HAP-1 (cell line): ENCODE measurements around the gene RTN4R.

Source experiments
- DNase-seq, 2 experiments: peaks; one replicate each; pipeline ENCODE4 v3.0.0-alpha.2; 2016 to 2020; ENCODE audit warnings: low spot score in 2 of 2
- H3K27me3 ChIP-seq: fragments of 250-450 bp; sonication (Bioruptor Pico); 2 replicates; pipeline ENCODE4 v1.5.1; 2020; ENCODE audit warnings: low read depth, mild to moderate bottlenecking, moderate library complexity
- H3K36me3 ChIP-seq: fragments of 250-450 bp; sonication (Bioruptor Pico); replicated peaks from 2 replicates; pipeline ENCODE4 v1.5.1; 2020; ENCODE audit warnings: mild to moderate bottlenecking
- H3K4me1 ChIP-seq: fragments of 250-450 bp; sonication (Bioruptor Pico); 2 replicates; pipeline ENCODE4 v1.5.1; 2020; ENCODE audit warnings: mild to moderate bottlenecking
- H3K4me3 ChIP-seq: fragments of 250-450 bp; sonication (Bioruptor Pico); 2 replicates; pipeline ENCODE4 v1.5.1; 2020; ENCODE audit warnings: mild to moderate bottlenecking, moderate library complexity
- H3K9me3 ChIP-seq: fragments of 250-450 bp; sonication (Bioruptor Pico); 2 replicates; pipeline ENCODE4 v1.5.1; 2020; ENCODE audit warnings: mild to moderate bottlenecking, moderate library complexity
- in situ Hi-C: fragments of 300-500 bp; cut with MboI; formaldehyde crosslinking; loops from 3 replicates; pipeline ENCODE4 v1.14.3; 2020; ENCODE audit warnings: low sequenced_read_pairs, inconsistent platforms, mixed read lengths

RTN4R gene

GRCh38 chr22:20237480-20238440 lies 30.4 kb downstream of the RTN4R start:
- in situ Hi-C loops: no loop called here
- no peak for DNase-seq

DNA sequence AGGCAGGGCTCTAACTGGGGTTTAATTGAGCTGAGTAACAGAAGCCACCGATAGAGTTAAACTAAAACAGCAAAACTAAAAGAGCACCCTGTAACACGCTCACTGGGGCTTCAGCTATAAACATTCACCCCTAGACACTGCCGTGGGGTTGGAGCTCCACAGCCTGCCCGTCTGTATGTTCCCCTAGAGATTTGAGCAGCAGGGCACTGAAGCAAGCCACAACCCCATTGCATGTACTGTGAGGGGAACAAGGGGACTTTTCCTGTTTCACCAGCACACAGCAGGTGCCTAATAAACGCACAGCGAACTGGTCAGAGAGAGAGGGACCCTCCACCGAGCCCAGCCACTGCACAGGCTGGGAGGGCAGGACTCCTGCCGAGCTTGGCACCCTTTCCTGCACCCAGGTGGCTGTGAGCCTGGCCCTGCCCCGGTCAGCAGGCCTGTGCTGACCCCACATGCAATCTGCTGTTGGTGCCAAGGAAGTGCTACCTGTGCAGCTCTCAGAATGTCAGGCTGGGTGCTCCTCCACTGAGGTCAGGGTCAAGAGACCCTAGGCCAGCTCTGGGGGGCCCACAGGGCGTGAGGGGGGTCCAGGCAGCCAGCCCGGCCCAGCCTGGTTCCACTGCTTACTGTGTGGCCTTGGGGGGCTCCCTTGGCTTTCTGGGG lies 31.9 kb downstream of the RTN4R start:
- H3K27me3 ChIP-seq: no peaks in the 10 kb centered on the region
- in situ Hi-C loops: no loop called here

More at GRCh38 chr22:20237480-20238440, 30.4 kb downstream of the RTN4R start:
- Histone ChIP-seq H3K36me3 (0 out of 2 replicates have a peak, but pooled peaks cover 4% of the 10 kb centered on the region), H3K9me3 (no peaks in the 10 kb centered on the region), H3K4me3 (no peak overlapping the region), H3K27me3 (no peaks in the 10 kb centered on the region), H3K4me1 (no peaks in the 10 kb centered on the region)

DNA sequence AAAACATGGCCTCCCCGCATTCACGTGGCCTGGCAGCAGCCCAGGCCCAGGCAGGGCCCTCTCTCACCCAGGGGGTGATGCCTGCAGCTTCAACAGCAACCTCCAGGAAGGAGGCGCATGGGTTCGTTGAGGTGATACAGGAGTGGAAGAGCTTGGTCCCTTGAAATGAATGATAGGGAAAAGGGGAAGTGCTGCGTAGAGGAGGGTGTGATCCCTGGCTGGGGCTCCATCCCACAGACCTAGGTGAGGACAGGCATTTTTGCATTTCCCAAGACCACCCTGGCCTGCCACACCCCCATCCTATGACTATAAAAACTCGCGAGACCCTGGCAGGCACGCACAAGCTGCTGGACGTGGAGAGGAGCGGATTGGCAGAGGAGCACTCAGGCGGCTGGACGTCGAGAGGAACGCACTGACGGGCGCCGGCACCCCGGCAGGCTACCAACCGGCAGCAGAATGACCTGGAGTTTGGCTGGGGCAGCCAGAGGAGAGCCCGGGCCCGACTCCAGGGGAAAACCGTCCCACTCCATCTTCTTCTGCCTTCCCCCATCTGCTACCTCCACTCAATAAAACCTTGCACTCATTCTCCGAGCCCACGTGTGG lies 32.6 kb downstream of the RTN4R start:
- Histone ChIP-seq H3K4me3 (no peak overlapping the region), H3K27me3 (no peaks in the 10 kb centered on the region; the same call in 1 of the 2 replicates), H3K9me3 (no peaks in the 10 kb centered on the region), H3K36me3 (no peaks in the 10 kb centered on the region), H3K4me1 (no peaks in the 10 kb centered on the region)
- no peak for DNase-seq
- in situ Hi-C loops: no loop called here

More for the DNA sequence above, 31.9 kb downstream of the RTN4R start:
- Histone ChIP-seq H3K4me3 (no peak overlapping the region), H3K36me3 (0 out of 2 replicates have a peak, but pooled peaks cover 4% of the 10 kb centered on the region), H3K4me1 (no peaks in the 10 kb centered on the region), H3K9me3 (no peaks in the 10 kb centered on the region)
- no peak for DNase-seq

- DNase-seq: no peak
- no peak overlapping the region for H3K4me3 ChIP-seq
- peaks cover 1% of the 10 kb centered on the region; the same call in 1 of the 2 replicates for H3K27me3 ChIP-seq
- in situ Hi-C loops: no loop called here
- H3K36me3 ChIP-seq: no peaks in the 10 kb centered on the region
- no peaks in the 10 kb centered on the region for H3K9me3 ChIP-seq
- H3K4me1 ChIP-seq: no peaks in the 10 kb centered on the region
These were observed 33.2 kb downstream of the RTN4R start for GRCh38 chr22:20234760-20235388.

DNA sequence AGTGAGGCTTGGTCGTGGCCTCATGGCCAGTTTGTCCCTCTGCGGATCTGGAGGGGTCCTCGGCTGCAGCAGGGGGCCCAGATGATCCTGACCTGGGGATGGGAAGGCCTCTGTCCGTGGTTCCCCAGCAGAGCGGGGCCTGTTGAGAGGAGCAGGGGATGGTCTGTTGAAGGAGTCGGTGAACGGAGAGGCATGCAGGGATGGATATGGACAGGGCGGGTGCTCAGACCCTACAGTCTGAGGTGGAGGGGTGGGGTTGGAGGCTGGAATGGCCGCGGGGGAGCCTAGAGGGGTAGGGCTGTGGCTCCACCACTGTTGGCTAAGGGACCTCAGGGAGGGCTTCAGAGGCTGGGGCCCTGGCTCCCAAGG lies 33.8 kb downstream of the RTN4R start:
- H3K27me3 ChIP-seq: peaks cover 4% of the 10 kb centered on the region; the same call in 1 of the 2 replicates
- no peak for DNase-seq
- no peak overlapping the region for H3K4me3 ChIP-seq
- H3K36me3 ChIP-seq: no peaks in the 10 kb centered on the region
- in situ Hi-C loops: no loop called here
- H3K9me3 ChIP-seq: no peaks in the 10 kb centered on the region
- no peaks in the 10 kb centered on the region for H3K4me1 ChIP-seq

DNA sequence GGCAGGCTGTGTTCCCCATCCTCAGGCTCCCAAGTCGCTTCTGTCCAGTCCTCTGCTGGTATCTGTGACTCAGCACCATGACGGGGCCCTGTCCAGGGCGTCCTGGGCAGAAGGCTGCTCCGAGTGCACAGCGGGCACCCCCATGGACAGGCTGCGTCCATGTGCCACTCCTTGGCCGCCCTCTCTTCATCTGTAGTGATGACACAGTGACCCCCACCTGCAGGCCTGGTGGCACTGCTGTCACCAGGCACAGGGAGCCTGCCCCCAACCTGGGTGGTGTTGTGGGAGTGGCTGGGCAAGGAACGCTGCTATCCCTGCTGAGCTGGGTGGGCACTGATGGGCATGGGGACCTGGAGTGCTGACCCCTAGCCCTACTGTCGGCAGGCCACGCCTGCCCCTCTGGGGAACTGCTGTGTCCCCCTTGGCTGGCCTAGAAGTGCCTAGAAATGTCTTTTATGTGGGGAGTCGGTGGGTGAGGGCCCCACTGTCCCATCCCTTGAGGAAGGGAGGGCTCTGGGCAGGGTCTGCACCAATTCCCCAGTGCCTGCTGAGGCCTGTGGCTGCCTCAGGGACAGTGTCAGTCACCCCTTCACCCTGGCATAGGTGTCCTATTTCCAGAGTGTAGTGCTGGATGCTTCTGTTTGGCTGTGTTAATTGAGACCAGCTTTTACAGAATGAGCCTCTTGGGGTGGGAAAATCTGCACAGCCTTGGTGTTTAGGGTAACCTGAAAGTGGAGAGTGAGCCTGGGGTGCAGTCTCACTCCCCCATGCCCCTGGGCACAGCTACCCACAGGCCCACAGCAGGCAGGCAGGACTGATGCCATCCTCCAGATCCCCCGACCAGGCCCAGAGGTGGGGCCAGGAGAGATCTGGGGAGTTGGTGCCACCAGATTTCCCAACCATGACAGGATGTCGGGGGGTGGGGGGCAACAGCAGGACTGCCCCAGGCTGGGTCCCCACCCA lies 34.5 kb downstream of the RTN4R start:
- in situ Hi-C loops: no loop called here
- H3K4me1 ChIP-seq: no peaks in the 10 kb centered on the region
- H3K9me3 ChIP-seq: no peaks in the 10 kb centered on the region
- DNase-seq: no peak
- H3K27me3 ChIP-seq: peaks cover 4% of the 10 kb centered on the region; the same call in 1 of the 2 replicates
- no peaks in the 10 kb centered on the region for H3K36me3 ChIP-seq
- no peak overlapping the region for H3K4me3 ChIP-seq

DNA sequence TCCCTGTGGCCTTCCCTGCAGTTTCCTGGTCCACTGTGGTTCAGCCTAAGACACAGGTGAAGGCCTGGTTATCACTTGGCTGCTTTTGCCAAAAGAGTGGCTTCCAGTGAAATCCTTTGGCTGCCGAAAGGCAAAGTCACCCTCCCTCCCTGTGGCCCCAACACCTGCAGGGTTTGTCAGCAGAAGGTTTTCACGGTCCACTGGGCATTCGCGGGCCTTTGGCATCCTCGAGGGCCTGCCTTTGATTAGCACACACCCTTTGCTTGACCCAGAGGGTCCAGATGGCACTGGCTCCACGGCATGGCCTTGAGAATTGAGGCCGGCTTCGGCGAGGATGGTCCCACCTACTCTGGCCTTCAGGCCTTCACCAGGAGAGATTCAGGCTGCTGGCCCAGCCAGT lies 35.3 kb downstream of the RTN4R start:
- H3K36me3 ChIP-seq: no peaks in the 10 kb centered on the region
- in situ Hi-C loops: no loop called here
- H3K9me3 ChIP-seq: no peaks in the 10 kb centered on the region
- no peak overlapping the region for H3K4me3 ChIP-seq
- DNase-seq: no peak
- H3K4me1 ChIP-seq: no peaks in the 10 kb centered on the region
- H3K27me3 ChIP-seq: peaks cover 4% of the 10 kb centered on the region; the same call in 1 of the 2 replicates

DNA sequence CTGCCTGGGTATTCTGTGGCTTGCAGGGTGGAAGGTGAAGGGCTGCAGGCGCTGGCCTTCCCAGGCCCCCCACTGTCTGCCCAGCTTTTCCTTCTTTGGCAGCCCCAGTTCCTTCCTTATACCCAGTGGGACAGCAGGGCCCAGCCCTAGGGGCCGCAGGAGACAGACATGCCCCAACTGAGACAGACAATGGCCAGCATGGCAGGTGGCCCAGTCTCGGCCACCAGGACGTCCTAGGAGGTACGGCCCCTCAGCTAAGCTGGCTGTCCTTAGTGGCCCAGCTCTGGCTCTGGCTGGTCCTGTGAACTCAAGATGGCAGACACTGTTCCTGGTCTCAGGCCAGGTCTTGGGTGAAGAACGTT lies 35.9 kb downstream of the RTN4R start:
- Histone ChIP-seq H3K4me1 (no peaks in the 10 kb centered on the region), H3K36me3 (no peaks in the 10 kb centered on the region), H3K9me3 (no peaks in the 10 kb centered on the region), H3K27me3 (peaks cover 4% of the 10 kb centered on the region; the same call in 1 of the 2 replicates), H3K4me3 (no peak overlapping the region)
- no peak for DNase-seq
- in situ Hi-C loops: no loop called here

DNA sequence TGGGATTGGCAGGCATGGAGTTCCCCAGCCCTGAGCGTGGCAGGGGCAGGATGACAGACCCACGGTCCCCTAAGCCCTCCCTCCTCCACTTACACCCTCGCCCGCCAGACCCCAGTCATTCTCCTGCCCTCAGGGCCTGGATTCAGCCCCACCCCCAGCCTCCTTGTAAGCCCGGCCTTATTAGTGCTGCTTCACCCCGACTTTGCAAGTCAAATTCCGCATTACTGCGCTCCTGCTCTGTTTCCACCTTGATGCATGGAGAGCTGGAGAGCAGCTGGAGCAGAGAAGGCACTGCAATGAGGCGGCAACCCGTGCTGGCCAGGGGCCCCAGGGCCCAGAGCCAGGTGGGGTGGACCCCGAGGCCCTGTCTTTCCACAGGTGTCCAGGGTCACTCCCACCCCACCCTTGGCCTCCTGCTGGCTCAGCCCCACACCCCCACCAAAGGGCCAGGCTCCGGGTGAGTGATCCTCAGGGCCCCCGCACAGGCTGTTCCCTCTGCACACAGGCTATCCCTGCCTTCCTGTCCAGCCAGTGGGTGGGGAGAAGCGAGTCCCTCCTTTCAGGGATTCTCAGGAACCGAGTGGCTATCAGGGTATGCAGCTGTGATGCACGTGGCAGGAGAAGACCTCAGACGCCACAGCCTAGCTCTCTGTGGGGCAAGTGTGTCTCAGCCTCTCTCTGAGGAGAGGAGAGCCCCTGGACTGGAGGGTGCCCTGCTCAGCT lies 36.4 kb downstream of the RTN4R start:
- in situ Hi-C loops: no loop called here
- DNase-seq: no peak
- Histone ChIP-seq H3K4me1 (no peaks in the 10 kb centered on the region), H3K9me3 (no peaks in the 10 kb centered on the region), H3K4me3 (no peak overlapping the region), H3K27me3 (peaks cover 4% of the 10 kb centered on the region; the same call in 1 of the 2 replicates), H3K36me3 (no peaks in the 10 kb centered on the region)

DNA sequence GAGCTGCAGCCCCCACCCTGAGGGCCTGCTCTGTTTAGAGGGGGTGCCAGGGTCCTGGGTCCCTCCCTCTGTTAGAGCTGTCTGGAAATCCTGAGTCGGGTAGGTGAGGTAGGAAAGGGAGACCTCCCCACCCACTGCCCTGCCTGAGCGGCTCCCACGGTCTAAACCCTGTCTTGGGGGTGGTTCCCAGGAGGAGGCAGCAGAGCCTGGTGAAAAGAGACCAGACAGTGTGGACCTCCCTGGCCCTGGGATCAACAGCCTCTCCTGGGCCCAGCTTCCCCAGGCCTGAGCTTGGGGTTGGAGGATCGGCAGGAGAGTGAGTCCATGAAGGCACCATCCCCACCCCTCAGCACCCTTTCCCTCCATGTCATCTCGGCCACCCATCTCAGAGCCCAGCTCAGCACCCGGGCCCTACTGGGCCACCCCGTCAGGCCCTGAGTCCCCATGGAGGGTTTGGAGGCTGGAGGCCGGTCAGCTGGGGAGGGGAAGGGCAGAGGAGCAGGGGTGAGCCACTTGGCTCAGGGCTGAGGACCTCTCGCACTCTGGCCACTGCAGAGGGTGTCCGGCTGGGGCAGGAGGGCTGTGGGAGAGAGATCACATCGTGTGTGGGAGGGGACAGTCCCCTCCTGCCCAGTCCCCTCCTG lies 37.2 kb downstream of the RTN4R start:
- Histone ChIP-seq H3K9me3 (no peaks in the 10 kb centered on the region), H3K4me3 (no peak overlapping the region), H3K4me1 (no peaks in the 10 kb centered on the region), H3K36me3 (no peaks in the 10 kb centered on the region), H3K27me3 (peaks cover 4% of the 10 kb centered on the region; the same call in 1 of the 2 replicates)
- in situ Hi-C loops: no loop called here
- no peak for DNase-seq

DNA sequence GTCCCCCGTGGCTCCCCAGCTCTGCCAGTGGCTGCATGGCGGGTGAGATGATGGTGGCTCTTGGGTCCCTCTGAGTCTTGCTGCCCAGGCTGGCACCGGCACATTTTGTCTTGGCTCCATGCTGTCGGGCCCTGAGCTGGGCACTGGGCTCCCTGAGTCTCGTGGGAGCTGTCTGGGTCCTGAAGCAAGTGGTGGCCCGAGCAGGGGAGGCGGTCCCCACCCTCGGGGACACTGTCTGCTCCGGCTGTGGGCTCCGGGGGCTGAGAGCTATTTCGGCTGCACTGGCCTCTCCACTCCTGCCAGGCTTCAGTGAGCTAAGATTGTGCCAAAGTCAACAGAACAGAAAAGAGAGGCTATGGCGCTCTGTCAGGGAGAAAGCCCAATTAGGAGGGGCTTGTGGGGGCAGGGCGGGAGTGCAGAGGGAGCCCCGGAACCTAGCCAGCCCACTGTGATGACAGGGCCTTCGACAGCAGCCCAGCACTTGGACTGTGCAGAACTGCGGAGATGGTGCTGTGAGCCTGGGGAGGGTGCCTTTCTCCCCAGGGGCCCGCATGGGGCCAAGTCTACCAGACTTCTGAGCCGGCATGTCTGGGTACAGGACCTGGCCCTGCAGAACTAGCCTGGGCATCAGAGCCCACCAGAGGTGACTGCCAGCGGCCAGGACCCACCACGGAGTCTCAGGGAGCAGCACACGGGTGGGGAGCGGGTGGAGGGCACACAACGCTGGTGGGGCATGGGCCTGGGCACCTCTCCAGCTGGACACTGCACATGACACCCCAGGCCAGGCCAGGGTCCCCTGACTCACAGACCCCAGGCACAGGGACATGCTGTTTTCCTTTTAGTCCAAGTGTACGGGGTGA lies 38.0 kb downstream of the RTN4R start:
- no peaks in the 10 kb centered on the region for H3K4me1 ChIP-seq
- no peak overlapping the region for H3K4me3 ChIP-seq
- in situ Hi-C loops: no loop called here
- H3K36me3 ChIP-seq: no peaks in the 10 kb centered on the region
- no peak for DNase-seq
- H3K9me3 ChIP-seq: no peaks in the 10 kb centered on the region
- H3K27me3 ChIP-seq: peaks cover 4% of the 10 kb centered on the region; the same call in 1 of the 2 replicates
